GM19023 (cell line): ENCODE measurements around the gene DCTD.
"Not testable (repeated sequence)": the region's sequence is repeated elsewhere in the genome, so short reads cannot be mapped to it uniquely, and the experiment has no call there.

Experiments used
- ATAC-seq: cut with Tn5 transposase; IDR thresholded peaks from one replicate; pipeline ENCODE4 v1.9.1; 2021; ENCODE audit warnings: mild to moderate bottlenecking, moderate library complexity; ENCODE audit not compliant: unreplicated experiment

Gene DCTD

DNA sequence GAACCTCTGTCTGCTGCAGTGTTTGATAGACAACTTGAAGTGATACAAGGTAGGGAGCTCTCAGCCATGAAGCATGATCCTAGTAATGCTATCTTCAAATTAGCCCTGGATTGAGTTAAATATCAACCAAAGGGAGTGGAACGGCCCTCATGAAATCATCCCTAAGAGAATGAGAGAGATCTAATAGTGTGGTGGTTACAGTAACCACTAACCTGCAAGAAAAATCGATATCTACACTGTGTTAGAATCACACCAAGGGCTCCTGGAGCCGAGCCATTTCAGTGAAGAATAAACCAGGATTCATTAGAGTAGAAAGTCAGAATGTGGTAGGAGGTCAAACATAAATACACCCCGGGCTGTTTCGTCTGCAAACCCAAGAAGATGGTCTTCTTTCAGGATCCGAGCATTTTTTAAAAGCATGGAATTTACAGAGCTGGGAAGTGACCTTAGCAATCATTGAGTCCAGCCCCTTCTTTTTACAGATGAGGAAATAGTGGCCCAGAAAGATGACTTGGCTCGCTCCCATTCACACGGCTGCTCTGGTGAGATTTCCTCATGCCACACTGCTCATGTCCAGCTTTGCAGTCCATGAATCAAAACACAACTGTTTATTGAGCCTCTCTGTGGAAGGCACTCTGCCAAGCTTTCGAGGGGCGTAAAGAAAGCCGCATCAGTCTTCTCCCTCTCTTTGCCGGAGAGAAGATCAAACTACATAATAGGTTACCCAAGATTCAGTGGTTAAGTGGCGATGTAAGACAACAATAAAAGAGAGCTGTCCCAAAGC lies 5.5 kb upstream of the DCTD start:
- ATAC-seq, result no peak

GRCh38 chr4:182921608-182922007 lies 4.4 kb upstream of the DCTD start:
- no peak for ATAC-seq

- ATAC-seq, result no peak
Observed at GRCh38 chr4:182920676-182921075, 3.5 kb upstream of the DCTD start.

DNA sequence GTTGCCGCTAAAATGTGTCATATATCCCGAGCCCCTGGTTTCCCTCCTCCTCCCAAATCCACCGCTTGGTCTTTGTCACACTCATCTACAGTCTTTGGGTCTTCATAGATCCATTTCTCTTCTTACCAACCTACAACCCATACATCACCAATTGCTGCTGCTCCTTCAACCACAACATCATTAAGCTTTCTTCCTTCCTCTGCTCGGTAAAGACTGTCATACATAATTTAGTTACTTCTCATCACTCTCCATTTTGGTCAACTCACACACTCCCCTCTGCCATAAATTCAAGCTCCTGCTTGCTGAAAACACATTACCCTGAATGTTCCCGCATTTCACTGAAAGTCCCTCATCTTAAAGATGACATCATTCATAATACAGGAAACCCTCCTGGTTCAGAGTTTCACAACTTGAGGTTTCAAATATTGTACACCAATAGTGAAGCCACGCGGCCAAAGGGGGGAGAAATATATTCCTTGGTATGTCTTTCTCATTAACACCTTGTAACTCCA lies 1.7 kb upstream of the DCTD start:
- ATAC-seq, result no peak

- ATAC-seq, result peak; percentile 12
Observed at GRCh38 chr4:182918044-182918607, 940 bp upstream of the DCTD start.

GRCh38 chr4:182916483-182917181 lies 554 bp downstream of the DCTD start:
- peak; percentile 21 for ATAC-seq

DNA sequence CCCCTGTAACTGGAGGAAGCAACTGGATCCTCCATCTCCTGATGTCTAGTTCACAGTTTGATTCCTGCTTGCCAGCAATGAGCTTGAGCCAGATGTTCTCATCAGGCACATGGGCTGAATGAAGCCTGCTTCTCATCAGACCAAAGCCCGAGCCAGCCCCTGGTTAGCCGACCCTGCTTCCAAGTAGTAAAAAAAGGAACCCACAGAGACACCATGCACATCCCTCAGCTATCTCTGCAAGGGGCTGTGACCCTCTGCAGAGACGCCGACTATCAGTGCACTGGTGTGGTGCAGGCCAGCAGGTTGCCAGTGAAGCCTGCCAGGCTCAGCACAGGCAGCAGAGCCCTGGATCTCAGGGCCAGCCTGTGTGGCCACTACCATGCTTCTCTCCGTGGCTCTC lies 2.8 kb downstream of the DCTD start:
- ATAC-seq, result no peak

- no peak for ATAC-seq
Observed at GRCh38 chr4:182913621-182914020, 3.6 kb downstream of the DCTD start.

DNA sequence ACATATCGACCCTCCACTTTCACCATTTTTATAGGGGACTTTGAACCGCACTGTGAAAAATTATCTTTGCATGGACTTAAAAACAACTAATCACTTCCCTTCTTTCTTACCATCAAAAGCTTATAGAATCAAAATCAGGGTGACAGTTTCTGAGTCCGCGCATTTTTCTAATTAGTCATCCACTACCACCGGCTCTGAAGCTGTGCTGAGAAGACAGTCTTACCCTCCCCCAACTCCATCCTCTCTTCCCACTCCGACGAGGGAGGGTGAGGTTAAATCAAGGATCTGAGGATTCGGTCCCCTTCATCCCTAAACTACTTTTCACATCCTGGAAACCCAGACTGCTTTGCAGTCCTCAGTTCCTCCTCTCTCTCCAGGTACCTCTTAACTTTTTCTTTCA lies 4.2 kb downstream of the DCTD start:
- ATAC-seq, result no peak

DNA sequence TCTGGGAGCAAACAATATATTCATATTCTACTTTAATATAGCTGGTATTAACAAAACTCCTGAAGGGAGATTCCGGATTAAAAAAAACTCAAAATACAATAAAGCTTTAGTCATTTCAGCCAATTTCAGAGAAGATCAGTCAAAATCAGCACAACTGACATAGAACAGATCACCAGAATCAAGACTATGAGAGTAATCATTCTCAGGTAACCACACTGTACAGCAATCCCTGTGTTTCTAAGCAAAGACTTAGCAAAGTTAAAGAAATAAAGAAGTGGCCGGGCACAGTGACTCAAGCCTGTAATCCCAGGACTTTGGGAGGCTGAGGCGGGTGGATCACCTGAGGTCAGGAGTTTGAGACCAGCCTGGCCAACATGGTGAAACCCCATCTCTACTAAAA lies 9.1 kb downstream of the DCTD start:
- ATAC-seq, result no peak

DNA sequence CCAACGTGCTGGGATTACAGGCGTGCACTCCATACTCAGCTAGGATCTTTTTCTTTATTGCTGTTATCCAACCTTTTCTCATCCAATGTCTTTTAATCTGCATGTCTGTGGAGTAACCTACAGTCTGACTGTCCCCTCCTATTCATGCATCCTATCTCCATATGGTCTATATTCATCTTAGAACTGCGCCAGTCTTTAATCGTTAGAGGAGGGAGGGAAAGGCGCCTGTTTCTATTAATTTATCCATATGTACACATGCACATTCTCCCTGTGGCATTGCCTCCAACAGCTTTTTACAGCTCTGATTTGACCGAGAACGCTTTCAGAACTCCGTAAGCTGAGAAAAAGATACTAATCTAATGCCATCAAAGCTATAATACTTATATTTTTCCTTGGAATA lies 9.8 kb downstream of the DCTD start:
- ATAC-seq, result no peak

DNA sequence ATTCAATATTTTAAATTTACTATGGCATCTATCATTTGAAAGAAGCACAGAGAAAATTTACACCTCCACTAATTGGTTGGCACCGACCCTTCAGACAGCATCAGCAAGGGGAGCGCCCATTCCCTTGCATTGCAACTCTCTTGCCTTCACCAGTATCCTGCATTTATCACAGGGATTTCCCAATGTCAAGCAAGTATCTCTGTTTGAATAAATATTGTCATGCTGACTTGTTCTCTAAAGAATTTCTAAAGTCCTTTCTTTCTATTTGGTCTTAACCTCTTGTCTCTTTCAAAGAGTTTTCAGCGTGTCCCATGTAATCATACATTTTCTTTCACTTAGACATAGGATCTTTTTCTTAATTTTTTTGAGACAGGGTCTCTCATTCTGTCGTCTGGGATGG lies 10.4 kb downstream of the DCTD start:
- ATAC-seq, result no peak

GRCh38 chr4:182905038-182905437 lies 12.1 kb downstream of the DCTD start:
- ATAC-seq, result no peak

- ATAC-seq, result no peak
Observed at GRCh38 chr4:182904211-182904761, 12.9 kb downstream of the DCTD start.

DNA sequence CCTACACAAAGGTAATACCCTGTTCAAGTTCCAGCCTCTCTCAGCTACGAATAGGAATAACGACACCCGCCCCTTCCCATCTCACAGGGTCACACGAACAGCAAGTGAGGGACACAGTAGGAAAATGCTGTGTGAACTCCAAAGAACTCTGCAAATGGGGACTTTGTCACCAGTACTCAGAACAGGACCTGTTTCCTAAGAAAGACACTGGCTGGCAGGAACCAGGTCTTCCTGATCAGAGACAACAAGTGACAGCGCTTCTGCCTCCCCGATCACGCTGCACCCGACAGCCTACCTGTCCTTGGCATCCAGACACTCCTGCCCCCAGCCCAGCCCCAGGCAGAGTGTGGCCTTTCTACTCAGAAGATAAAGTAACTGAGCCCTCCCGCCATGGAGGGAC lies 14.2 kb downstream of the DCTD start:
- no peak for ATAC-seq

GRCh38 chr4:182901337-182901736 lies 15.8 kb downstream of the DCTD start:
- no peak for ATAC-seq

DNA sequence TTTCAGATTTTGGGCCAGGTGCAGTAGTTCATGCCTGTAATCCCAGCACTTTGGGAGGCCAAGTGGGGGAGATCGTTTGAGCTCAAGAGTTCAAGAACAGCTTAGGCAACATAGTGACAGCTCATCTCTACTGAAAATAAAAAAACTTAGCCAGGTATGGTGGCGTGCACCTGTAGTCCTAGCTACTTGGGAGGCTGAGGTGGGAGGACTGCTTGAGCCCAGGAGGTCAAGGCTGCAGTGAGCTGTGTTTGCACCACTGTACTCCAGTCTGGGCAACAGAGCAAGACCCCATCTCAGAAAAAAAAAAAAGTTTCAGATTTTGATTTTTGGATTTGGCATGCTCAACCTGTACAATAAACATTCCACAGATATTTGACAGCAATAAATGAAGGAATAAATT lies 17.2 kb downstream of the DCTD start:
- not testable (repeated sequence) for ATAC-seq

DNA sequence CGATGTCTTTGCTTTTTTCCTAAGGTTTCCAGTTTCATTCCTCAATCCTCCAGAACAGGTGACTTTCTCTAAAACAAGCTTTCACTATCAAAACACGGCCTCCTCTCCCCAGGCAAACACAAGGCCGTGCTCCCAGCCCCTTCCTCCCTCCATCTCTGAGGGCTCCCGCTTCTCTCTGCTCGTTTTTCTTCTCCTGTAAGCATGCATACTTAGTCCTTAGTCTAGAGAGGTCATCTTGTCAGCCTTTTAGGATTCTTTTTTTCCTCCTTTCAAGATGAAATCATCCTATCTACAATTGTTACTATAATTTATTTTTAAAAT lies 18.7 kb downstream of the DCTD start:
- no peak for ATAC-seq

DNA sequence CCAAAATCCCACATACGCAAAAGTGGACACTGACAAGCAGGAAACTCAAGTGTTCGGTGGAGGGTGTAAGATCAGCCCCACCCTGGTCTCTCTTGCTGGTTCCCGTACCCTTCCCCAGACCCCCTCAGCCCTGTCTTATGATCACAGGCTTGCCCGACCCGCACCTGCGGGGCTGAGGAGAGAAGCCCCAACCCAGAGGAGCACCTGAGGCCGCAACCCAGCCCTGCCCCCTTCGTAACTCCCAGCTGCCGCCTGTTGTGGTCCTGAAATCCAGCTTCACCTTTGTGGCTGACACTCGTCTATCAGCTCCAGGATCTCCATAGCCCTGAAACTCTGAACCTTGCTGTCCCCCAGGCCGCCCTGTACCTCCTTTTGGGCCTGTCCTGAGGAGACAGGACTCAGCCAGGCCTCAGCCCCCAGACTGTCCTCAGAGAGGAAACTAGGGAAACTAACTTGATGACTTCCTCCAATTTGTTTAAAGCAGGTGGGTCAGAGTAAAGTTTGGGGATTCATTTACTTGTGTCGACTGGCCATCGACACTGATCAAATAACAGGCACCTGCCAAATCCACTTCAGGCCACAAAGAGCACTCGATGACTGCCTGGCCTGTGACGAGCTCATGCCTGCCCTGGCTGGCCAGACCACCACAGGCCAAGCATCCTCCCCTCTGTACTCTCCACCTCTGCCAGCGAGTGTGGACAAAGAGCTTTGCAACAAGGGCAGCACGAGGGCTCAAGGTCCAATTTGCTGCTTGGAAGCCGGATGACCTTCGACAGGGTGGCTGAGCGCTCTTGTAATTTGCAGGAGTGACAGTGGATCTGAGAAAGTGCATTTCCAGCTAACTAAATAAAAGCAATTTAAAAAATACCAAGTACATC lies 19.3 kb downstream of the DCTD start:
- ATAC-seq, result no peak

DNA sequence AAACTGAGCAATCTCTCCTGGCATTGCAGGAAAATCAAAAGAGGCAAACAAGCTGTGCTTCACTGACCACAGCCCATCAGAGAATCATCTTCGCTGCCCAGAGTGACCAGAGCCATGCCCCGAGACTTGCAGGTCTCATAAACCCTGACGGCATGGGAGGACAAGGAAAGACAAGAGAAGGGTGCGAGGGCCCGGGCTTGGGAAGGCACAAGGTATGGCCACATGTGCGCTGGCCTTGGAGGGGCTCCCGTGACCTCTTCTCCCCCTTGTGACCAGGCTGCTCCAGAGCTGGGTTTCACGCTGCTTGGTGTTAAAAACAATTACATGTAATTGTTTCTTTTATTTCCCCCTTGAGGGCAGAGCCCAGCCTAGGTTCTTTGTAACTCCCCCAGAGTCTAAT lies 20.8 kb downstream of the DCTD start:
- no peak for ATAC-seq

GRCh38 chr4:182895791-182896292 lies 21.3 kb downstream of the DCTD start:
- ATAC-seq, result no peak
